HG03342 (cell line): ENCODE data around the gene TOP3B.

Experiments
- ATAC-seq: cut with Tn5 transposase; IDR thresholded peaks from one replicate; pipeline ENCODE4 v1.9.1; 2021; ENCODE audit warnings: mild to moderate bottlenecking, moderate library complexity; ENCODE audit not compliant: unreplicated experiment

TOP3B gene

GRCh38 chr22:21980547-21980946 is 2.0 kb downstream of the TOP3B start:
- no peak for ATAC-seq

DNA sequence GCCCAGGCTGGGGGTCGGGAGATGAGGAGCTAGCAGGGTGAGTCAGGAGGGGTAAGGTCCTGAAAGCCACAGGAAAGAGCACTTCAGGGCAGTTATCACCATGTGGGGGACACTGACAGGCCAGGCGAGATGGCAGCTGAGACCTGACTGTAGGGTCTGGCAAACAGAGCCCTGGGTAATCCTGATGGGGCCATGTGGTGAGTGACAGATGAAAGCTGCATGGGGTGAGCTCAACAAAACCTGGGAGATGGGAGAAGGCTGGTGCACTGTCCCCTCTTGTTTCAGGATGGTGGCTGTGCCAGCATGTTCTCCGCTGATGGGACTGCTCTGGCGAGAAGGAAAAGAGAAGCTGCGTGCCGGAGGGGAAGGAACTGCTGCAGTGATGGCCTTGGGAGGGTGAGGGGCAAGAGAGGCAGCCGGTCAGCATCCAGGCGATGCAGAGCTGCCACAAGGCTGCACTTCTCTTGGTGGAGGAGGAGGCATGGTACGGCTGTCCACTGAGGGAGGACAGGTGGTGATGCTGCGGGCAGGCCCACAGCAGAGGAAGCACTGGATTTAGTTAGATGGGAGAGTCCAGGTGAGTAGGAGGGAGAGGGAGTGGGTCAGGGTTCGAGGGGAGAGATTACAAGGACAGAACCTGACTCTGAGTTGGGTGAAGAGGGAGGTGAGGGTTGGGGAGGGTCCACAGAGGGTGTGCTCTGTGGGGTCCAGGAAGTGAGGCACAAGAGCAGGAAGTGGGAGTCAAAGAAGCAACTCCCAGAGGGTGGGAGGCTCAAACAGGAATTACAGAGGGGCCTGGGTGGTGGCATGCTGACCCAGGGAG is 3.8 kb downstream of the TOP3B start:
- no peak for ATAC-seq

GRCh38 chr22:21977814-21978213 is 4.8 kb downstream of the TOP3B start:
- ATAC-seq: no peak

- ATAC-seq: no peak
Measured at GRCh38 chr22:21975854-21976345, 6.7 kb downstream of the TOP3B start.

- no peak for ATAC-seq
Measured at GRCh38 chr22:21975273-21975672, 7.3 kb downstream of the TOP3B start.

GRCh38 chr22:21974058-21974649 is 8.4 kb downstream of the TOP3B start:
- no peak for ATAC-seq

GRCh38 chr22:21972806-21973205 is 9.8 kb downstream of the TOP3B start:
- ATAC-seq: no peak

GRCh38 chr22:21972293-21972779 is 10.3 kb downstream of the TOP3B start:
- ATAC-seq: no peak

DNA sequence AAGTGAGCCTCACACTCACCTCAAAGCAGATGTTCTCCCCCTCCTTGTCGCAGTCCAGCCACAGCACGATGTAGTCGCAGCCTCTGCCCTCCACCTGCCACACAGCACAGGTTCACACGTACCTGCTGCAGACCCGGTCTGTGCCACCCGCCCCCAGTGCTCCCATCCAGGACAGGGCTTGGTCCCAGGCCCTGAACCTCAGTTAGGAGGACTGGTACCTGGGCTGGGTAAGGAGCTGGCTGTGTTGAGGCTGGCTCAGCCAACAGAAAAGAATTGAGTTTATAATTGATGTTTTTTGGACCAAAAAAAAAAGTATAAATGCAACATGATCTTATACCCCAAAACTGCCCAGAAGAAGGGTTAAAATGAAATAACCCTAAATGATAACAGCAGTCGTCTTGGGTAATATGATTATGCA is 10.7 kb downstream of the TOP3B start:
- no peak for ATAC-seq

DNA sequence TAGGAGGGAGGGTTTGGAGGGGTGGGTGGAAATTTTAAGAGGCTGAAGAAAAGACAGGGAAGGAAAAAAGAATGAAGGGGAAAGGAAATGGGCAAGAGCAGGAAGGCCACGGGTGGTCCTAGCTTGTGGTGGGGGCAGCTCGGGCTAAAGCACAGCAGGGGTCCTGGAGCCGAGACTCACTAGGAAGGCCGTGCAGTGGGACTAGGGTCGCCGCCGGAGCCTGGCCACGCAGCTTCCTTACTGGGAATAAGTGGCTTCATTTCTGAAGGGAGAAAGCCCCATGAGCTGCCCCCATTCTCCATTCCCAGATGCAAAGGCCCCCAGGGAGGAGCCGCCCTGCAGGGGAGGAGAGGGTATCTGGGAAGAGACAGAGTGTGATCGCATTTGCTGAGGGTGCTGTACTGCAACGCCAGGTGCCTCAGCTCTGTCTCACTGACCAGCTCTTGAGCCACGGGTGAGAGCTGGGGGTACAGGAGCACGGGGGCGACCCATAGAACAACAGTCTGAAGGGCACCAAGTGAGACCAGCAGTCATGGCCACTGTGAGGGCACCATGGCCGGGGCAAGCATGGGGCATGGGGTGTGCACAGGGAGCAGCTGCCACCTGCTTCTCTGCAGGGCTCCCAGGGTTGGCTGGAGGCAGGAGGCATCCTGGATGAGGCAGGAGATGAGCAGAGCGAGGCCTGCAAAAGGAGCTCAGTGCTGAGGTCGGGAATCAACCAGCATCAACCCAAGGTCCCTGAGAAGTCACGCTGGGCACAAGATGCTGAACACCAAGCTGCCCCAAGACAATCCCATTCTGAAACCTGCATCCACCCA is 11.6 kb downstream of the TOP3B start:
- no peak for ATAC-seq

GRCh38 chr22:21970037-21970799 is 12.4 kb downstream of the TOP3B start:
- no peak for ATAC-seq

- ATAC-seq: no peak
Measured at GRCh38 chr22:21968452-21969129, 14.0 kb downstream of the TOP3B start.

DNA sequence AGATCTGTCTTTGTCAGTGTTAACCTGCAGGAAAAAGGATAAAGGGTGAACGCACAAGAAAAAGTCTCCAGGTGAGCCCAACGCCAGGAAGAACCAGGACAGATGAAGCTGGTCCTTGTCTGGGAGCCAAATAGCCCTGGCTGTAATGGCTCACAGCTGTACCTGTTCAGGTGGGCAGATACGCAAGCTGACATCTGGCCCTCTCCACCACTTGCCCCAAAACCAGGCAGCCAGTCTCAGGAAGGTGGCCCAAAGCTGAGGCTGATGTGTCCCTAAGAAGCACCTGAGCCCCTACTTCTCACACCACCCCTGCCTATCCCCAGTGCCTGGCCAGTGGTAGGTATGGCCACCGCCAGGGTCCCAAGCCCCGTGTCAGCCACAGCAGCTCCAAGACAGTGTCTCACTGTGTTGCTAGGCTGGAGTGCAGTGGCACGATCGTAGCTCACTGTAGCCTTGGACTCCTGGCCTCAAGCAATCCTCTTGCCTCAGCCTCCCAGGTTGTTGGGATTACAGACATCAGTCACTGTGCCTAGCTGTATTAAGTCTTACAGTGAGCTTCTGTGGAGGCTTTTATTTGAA is 14.8 kb downstream of the TOP3B start:
- ATAC-seq: no peak

DNA sequence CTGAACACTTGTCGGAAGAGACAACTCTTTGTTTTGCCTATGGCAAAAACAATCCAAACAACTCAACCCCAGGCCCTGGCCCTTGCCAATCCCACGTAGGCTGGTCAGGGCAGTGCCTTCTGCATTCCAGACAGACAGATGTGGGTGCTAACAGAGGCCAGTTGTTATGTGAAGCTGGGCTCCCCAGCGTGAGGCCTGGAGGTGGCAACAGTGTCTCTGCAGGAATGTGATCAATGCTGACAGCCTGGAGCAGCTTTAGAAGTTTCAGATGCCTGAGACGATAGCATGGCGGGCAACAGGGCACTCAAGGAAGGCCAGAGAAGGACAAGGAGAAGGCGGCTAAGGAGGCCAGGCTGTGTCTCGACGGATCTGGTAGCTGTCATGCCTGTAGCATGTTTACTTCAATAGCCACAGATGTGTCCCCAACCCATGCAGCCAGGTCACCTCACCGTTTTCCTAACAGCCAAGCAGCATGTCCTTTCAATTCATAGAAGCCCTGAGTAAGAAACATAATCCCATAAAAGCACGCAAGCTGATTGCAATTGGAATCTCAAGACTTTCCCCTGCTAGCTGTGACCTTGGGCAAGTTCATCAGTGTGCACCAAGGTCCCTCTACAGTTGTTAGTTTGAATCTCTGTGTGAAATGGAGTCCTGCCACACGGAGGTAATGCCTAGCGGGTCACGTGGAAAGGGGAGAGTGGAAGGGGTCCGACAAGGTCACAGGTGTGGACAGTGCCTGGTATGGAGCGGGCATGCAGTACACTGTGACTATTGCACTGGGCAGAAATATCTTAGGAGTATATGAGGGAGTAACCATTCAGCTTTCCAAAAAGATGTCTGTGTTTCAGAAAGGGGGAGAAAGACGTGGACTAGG is 15.7 kb downstream of the TOP3B start:
- ATAC-seq: no peak

GRCh38 chr22:21965762-21966288 is 16.8 kb downstream of the TOP3B start:
- no peak for ATAC-seq

- no peak for ATAC-seq
Measured at GRCh38 chr22:21964918-21965484, 17.6 kb downstream of the TOP3B start.

GRCh38 chr22:21964234-21964633 is 18.4 kb downstream of the TOP3B start:
- no peak for ATAC-seq

- ATAC-seq: no peak
Measured at GRCh38 chr22:21963790-21964211, 18.8 kb downstream of the TOP3B start.
